ENCODE measurements around the gene C3orf33. TPM values are rescaled to one million over a fixed set of nuclear protein-coding genes. Genes with fewer than 3 reads are reported as not detected.

The C3orf33 gene
- total and polyA plus RNA-seq, 2 of the 13 experiments (the other 11 are each of a cell fraction or from before 2014, with no cell fraction given), result 9.2 to 12.6 TPM

DNA sequence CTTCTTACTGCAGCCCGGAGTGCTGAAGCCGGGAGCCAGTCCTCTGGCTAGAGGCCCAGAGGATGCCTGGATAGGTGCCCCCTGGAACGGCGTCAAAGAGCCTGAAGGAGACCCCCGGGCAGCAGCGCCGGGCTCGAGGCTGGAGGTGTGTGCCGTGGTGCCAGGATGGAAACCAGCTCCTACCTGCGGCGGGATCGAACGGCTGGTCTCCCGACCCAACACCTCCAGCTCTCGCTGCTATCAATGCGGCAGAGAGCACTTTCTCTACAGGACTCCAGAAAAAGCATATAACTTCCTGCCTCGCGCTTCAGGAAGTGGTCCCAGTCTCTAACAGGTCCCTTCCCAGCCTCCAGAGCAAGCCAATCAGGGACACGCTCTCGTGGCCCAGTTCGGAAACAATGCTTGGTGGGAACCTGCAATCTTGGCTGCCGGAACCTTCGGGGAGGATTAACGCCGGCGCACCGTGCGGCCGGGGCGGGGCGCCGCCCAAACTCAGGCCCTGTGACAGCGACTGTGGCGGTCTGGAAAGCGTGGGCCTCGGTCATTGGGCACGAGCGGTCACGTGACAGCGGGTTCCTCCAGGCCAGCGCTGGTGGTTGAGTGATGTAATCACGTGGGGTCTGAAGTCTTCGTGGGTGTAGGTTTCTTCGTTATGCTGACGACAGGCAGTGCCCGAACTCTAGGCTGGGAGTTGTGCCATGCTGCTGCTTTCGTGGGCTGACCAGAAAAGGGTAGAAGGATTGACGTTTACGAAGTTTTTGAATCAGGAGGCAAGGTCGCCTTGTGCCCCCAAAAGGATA is 48.3 kb upstream of the C3orf33 start, which contains the start of gene SLC33A1 (continued):
- TF ChIP-seq ZNF607 (CRISPR knock-in tag; IDR thresholded peaks at IDR 0.05; ENCODE audit: borderline replicate concordance) (peak; percentile 95), MYC (CRISPR knock-in tag; IDR thresholded peaks at IDR 0.05; ENCODE audit: borderline replicate concordance) (peak; percentile 92; the same call in 1 of the 2 replicates), ZNF468 (CRISPR knock-in tag; IDR thresholded peaks at IDR 0.05) (0 out of 2 replicates have a peak, but pooled peaks have one; percentile 69), KLF9 (CRISPR knock-in tag; IDR thresholded peaks at IDR 0.05; ENCODE audit: low read depth) (peak; percentile 60; the same call in 1 of the 2 replicates), ZSCAN9 (CRISPR knock-in tag; IDR thresholded peaks at IDR 0.05; ENCODE audit: borderline replicate concordance) (peak; percentile 98), ZNF382 (CRISPR knock-in tag; IDR thresholded peaks at IDR 0.05; ENCODE audit: borderline replicate concordance) (no peak), EED (CRISPR knock-in tag; IDR thresholded peaks at IDR 0.05) (peak; percentile 37; the same call in 1 of the 2 replicates), ZNF562 (CRISPR knock-in tag; IDR thresholded peaks at IDR 0.05; ENCODE audit: borderline replicate concordance) (no peak), GTF2F1 (IDR thresholded peaks at IDR 0.05; ENCODE audit: low read length) (peak; percentile 87), MED1 (CRISPR knock-in tag; IDR thresholded peaks at IDR 0.05) (peak; percentile 84), ZNF317 (CRISPR knock-in tag; IDR thresholded peaks at IDR 0.05) (peak; percentile 66; the same call in 1 of the 2 replicates), TGIF2 (CRISPR knock-in tag; IDR thresholded peaks at IDR 0.05) (peak; percentile 90), ONECUT2 (CRISPR knock-in tag; IDR thresholded peaks at IDR 0.05) (peak; percentile 5; the same call in 1 of the 2 replicates)
- TF ChIP-seq, protein P1, sequence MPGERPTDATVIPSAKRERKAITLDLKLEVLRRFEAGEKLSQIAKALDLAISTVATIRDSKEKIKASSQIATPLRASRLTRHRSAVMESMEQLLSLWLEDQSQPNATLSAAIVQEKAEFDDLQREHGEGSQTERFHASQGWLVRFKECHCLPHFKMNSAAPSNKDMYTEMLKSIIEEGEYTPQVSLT (CRISPR knock-in tag; IDR thresholded peaks at IDR 0.05; ENCODE audit: borderline replicate concordance, low read depth), result no peak
- TF ChIP-seq, protein P2, sequence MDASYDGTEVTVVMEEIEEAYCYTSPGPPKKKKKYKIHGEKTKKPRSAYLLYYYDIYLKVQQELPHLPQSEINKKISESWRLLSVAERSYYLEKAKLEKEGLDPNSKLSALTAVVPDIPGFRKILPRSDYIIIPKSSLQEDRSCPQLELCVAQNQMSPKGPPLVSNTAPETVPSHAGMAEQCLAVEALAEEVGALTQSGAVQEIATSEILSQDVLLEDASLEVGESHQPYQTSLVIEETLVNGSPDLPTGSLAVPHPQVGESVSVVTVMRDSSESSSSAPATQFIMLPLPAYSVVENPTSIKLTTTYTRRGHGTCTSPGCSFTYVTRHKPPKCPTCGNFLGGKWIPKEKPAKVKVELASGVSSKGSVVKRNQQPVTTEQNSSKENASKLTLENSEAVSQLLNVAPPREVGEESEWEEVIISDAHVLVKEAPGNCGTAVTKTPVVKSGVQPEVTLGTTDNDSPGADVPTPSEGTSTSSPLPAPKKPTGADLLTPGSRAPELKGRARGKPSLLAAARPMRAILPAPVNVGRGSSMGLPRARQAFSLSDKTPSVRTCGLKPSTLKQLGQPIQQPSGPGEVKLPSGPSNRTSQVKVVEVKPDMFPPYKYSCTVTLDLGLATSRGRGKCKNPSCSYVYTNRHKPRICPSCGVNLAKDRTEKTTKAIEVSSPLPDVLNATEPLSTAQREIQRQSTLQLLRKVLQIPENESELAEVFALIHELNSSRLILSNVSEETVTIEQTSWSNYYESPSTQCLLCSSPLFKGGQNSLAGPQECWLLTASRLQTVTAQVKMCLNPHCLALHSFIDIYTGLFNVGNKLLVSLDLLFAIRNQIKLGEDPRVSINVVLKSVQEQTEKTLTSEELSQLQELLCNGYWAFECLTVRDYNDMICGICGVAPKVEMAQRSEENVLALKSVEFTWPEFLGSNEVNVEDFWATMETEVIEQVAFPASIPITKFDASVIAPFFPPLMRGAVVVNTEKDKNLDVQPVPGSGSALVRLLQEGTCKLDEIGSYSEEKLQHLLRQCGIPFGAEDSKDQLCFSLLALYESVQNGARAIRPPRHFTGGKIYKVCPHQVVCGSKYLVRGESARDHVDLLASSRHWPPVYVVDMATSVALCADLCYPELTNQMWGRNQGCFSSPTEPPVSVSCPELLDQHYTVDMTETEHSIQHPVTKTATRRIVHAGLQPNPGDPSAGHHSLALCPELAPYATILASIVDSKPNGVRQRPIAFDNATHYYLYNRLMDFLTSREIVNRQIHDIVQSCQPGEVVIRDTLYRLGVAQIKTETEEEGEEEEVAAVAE (CRISPR knock-in tag; IDR thresholded peaks at IDR 0.05; ENCODE audit: borderline replicate concordance), result peak; percentile 97
- TF ChIP-seq, protein P3, sequence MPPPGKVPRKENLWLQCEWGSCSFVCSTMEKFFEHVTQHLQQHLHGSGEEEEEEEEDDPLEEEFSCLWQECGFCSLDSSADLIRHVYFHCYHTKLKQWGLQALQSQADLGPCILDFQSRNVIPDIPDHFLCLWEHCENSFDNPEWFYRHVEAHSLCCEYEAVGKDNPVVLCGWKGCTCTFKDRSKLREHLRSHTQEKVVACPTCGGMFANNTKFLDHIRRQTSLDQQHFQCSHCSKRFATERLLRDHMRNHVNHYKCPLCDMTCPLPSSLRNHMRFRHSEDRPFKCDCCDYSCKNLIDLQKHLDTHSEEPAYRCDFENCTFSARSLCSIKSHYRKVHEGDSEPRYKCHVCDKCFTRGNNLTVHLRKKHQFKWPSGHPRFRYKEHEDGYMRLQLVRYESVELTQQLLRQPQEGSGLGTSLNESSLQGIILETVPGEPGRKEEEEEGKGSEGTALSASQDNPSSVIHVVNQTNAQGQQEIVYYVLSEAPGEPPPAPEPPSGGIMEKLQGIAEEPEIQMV (CRISPR knock-in tag; IDR thresholded peaks at IDR 0.05; ENCODE audit: low read depth), result peak; percentile 74
- TF ChIP-seq, protein P4, sequence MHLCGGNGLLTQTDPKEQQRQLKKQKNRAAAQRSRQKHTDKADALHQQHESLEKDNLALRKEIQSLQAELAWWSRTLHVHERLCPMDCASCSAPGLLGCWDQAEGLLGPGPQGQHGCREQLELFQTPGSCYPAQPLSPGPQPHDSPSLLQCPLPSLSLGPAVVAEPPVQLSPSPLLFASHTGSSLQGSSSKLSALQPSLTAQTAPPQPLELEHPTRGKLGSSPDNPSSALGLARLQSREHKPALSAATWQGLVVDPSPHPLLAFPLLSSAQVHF (CRISPR knock-in tag; IDR thresholded peaks at IDR 0.05), result no peak

All from HepG2 (cell line).